A549 (cell line): ENCODE results near the gene MBNL1.

ENCODE experiments used
- CEBPB ChIP-seq, 2 experiments: fragments of >200 bp in 1 of 2; sonication (Bioruptor Twin) in 1 of 2; formaldehyde crosslinking in 1 of 2; IDR thresholded peaks; 2 replicates each; pipeline ENCODE4 v1.6.1; 2012 to 2016
- CHD4 ChIP-seq: fragments of 200-600 bp; sonication (generic); IDR thresholded peaks from 2 replicates; pipeline ENCODE4 v1.6.1; 2016; ENCODE audit warnings: antibody characterized with exemption, mild to moderate bottlenecking, borderline replicate concordance
- EP300 ChIP-seq, 2 experiments: fragments of >200 bp; sonication (Bioruptor Twin); formaldehyde crosslinking; IDR thresholded peaks; 2 replicates in 1 of 2; 3 replicates in 1 of 2; pipeline ENCODE4 v1.6.1; 2016 to 2017
- PHF8 ChIP-seq: fragments of 200-600 bp; sonication (generic); IDR thresholded peaks from 2 replicates; pipeline ENCODE4 v1.6.1; 2016; ENCODE audit warnings: low read depth, mild to moderate bottlenecking, antibody characterized with exemption, moderate library complexity, borderline replicate concordance
- POLR2A ChIP-seq: IDR thresholded peaks from 2 replicates; pipeline ENCODE4 v1.6.1; 2012; ENCODE audit warnings: mild to moderate bottlenecking, low read length
- ZFP36 ChIP-seq: fragments of 450-650 bp; IDR thresholded peaks from 2 replicates; pipeline ENCODE4 v1.6.1; 2014; ENCODE audit warnings: borderline replicate concordance; ENCODE audit not compliant: partially characterized antibody
- TF ChIP-seq, protein P1 (sequence below): fragments of >200 bp; sonication (Bioruptor Twin); formaldehyde crosslinking; IDR thresholded peaks from 3 replicates; pipeline ENCODE4 v1.5.1; 2016
- TF ChIP-seq, protein P2 (sequence below): fragments of 200-600 bp; sonication (generic); IDR thresholded peaks from 2 replicates; pipeline ENCODE4 v1.6.1; 2016; ENCODE audit warnings: antibody characterized with exemption, mild to moderate bottlenecking, moderate library complexity

DNA sequence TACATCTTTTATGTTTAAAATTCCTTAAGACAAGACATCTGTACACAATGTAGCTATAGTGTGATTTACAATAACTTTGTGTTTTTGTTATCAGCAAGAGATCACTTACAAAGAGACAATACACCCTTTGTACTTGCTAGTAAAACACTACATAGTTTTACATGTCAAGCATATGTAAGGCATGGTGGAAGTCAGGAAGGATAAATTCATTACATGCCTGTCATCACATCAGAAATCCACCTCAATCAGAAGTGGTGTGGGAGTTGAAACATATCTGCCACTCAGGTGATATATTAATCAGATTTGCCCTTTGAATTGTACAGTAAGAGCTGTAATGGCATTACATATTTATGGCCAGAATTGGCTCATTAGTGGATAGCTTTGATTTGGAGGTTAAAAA is 95.5 kb downstream of the MBNL1 start:
- TF ChIP-seq POLR2A: no peak
- TF ChIP-seq PHF8: no peak
- TF ChIP-seq, protein P1, sequence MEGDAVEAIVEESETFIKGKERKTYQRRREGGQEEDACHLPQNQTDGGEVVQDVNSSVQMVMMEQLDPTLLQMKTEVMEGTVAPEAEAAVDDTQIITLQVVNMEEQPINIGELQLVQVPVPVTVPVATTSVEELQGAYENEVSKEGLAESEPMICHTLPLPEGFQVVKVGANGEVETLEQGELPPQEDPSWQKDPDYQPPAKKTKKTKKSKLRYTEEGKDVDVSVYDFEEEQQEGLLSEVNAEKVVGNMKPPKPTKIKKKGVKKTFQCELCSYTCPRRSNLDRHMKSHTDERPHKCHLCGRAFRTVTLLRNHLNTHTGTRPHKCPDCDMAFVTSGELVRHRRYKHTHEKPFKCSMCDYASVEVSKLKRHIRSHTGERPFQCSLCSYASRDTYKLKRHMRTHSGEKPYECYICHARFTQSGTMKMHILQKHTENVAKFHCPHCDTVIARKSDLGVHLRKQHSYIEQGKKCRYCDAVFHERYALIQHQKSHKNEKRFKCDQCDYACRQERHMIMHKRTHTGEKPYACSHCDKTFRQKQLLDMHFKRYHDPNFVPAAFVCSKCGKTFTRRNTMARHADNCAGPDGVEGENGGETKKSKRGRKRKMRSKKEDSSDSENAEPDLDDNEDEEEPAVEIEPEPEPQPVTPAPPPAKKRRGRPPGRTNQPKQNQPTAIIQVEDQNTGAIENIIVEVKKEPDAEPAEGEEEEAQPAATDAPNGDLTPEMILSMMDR: no peak
- TF ChIP-seq EP300 (IDR thresholded peaks at IDR 0.05): no peak
- no peak for TF ChIP-seq ZFP36
- TF ChIP-seq, protein P2, sequence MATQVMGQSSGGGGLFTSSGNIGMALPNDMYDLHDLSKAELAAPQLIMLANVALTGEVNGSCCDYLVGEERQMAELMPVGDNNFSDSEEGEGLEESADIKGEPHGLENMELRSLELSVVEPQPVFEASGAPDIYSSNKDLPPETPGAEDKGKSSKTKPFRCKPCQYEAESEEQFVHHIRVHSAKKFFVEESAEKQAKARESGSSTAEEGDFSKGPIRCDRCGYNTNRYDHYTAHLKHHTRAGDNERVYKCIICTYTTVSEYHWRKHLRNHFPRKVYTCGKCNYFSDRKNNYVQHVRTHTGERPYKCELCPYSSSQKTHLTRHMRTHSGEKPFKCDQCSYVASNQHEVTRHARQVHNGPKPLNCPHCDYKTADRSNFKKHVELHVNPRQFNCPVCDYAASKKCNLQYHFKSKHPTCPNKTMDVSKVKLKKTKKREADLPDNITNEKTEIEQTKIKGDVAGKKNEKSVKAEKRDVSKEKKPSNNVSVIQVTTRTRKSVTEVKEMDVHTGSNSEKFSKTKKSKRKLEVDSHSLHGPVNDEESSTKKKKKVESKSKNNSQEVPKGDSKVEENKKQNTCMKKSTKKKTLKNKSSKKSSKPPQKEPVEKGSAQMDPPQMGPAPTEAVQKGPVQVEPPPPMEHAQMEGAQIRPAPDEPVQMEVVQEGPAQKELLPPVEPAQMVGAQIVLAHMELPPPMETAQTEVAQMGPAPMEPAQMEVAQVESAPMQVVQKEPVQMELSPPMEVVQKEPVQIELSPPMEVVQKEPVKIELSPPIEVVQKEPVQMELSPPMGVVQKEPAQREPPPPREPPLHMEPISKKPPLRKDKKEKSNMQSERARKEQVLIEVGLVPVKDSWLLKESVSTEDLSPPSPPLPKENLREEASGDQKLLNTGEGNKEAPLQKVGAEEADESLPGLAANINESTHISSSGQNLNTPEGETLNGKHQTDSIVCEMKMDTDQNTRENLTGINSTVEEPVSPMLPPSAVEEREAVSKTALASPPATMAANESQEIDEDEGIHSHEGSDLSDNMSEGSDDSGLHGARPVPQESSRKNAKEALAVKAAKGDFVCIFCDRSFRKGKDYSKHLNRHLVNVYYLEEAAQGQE: no peak
- no peak for TF ChIP-seq CHD4
- no peak for TF ChIP-seq CEBPB (IDR thresholded peaks at IDR 0.05)
